ENCODE measurements around the gene CD52. TPM values are rescaled to one million over a fixed set of nuclear protein-coding genes. Genes with fewer than 3 reads are reported as not detected.
"Not testable (repeated sequence)": the region's sequence is repeated elsewhere in the genome, so short reads cannot be mapped to it uniquely, and the experiment has no call there.

Gene CD52
- total RNA-seq, 1 donor from 2014 or later: not detected

DNA sequence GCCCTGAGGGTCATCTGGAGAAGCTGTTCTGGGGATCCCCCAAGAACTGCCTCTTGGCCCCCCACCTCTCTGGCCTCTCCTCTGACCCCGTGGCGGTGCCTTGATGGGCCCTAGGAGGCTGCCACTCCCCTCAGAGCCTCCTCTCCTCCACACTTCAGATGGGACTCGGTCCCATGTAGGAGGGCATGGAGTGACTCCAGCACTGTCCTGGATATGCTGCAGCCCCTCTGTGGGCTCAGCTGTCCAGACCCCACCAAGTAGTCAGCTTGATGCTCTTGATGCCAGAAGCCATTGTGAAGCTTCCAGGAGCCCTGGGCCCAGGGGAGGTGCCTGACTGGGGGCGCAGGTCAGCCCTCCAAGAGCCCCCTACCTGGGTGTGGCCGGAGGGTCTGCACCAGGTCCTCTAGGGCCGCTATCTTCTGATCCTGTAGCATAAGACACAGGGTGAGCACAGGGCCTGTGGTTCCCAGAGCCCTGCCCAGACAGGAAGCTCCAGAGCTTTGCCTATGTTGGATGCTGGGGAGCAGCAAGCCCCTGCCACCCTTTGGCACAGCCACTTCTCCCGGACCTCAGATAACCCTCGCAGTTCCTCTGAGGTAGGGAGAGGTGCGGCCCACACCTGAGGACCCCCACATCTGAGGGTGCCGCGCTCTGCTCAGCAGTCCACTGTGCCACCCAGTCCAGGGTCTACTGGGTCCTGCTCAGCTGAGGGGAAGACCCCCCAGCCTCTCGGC, 20.5 kb upstream of the CD52 start:
- no peak for DNase-seq (ENCODE audit: low read depth)

DNA sequence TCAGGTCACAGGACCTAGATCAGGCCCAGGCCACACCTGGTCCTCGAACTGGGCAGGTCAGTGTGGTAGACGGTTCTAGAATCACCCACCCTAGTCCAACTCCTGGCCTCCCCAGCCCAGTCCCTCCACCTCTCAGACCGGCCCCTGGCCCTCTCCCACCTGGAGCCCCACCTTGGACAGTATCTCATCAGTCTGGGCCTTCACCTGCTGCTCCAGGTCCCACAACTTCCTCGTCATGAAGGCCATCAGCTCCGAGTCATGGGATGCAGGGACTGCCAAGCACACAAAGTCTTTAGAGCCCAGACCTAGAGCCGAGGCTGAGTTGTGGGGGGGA, 20.0 kb upstream of the CD52 start:
- DNase-seq (ENCODE audit: low read depth): no peak

DNA sequence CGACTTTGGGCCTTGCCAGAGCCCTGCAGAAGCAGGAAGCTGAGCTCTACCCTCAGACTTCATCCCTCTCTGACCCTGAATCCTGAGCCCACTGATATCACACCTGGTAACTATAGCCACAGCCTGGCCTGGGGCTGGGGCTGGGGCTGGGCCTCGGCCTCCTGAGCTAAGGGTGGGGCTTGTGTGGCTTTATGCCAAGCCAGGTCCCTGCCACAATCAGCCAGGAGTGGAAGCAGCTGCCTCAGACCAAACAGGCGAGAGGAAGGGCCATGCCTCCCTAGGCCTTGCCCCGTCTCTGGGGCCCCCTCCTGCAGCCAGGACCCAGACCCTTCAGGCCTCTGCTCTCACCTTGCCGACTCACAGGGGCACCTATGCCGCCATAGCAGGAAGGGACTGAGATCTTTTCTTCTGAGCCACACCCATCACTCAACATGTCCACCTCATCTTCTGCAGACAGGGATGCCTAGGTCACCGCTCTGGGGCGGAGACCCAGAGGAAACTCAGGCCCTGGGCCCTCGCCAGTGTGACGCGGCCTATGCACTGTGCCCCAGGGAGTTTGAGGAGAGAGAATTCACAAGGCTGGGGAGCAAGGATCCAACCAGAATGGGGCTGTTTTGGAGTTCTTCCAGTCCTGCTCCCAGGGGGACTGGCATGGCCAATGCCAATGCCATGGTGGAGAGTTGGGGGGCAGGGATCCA, 17.0 kb upstream of the CD52 start:
- no peak for DNase-seq (ENCODE audit: low read depth)

DNA sequence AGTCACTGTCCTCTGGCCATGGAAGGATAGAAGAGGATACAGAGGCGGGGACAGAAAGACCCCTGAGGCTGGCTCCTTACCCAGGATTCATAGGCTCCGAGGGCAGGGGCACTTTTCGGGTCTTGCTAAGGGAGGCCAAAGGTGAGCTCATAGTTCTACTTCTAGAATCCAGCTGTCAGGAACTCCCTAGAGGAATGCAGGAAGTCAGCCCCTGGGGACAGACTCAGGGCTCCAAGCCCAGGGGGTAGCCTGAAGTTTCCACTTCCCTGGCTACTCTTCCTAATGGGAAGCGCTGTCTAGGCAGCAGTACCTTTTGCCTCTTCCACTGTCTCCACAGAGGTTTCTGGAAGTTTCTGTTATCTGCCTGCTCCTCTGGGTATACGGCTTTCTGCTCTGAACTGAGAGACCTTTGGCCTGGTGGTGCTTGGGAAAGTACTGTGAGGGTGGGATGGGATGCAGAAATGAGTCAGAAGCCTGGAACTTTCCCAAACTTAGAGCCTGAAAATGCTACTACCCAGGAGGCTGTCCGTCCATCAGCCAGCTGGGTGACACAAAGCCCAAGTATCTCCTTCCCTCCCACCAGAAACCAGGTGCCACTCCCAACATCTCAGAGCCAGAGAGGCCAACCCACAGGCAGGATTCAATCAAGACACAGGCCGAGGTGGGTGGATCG, 14.9 kb upstream of the CD52 start:
- DNase-seq (ENCODE audit: low read depth): peak; percentile 77

DNA sequence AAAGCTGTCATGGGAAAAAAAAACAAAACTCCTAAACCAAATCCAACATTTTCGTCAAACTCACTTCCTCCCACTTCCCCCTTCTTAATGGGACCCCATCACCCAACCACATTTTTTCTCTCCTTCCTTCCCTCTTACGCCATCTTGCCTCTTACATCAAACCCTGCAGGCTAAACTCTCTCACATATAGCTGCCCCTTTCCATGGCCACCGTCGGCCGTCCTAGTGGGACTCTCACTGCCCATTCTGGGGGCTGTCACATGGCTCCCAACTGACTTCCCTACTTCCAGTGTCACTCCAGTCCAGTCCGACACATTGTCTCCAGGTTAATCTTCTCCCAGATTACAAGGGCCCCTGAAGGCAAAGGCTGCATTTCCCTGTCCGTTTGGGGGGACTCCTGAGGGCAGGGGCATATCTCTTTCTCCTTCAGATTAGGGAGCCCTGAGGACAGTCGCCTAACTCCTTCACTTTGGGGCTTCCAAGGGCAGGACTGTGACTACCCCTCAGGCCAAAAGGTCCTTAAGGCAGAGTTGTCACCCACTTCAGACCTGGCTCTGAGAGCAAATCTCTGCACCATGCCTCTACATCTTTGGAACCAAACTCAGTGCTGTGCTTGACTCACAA, 12.0 kb upstream of the CD52 start:
- no peak for DNase-seq (ENCODE audit: low read depth)

DNA sequence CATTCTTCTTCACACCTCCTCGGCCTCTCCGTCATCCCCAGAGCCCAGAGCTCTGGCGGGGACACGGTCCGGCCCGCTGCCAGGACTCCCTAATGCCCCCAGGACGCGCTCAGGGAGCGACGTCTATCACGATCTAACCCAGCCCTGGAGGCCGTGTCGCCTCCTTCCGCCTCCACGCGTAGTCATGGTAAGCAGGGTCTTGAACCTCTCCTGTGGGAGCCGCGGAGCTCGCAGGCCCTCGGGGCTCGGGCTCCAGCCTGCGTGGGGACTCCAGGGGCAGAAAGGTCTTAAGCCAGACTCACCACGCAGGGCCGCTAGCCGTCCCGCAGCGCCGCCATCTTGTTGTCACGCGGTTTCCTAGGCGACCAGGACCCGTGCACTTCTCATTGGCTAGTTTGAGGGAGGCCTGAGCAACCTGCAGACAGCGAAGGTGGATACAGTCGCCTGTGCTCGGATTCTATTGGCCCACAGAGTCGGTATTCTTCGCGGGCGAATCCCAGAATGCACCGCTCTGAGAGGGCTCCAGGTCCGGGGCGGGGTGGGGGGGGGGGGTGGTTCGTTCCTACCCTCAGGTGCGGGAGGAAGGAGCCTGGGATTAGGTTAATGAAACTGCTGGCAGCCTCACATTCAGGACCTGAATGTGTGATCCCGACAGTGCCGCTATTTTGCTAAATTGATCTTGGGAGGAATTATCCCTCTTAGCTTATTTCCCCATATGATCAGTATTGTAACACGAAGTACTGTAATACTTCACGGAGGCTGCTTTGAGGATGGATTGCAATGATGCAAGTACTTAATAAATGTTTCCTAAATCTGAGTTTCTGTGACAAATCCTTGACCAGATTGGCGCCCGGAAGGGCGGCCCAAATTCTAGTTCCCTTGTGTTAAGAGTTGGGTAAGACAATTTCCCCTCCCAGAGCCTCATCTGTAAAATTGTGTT, 11.2 kb upstream of the CD52 start, which contains the start of gene UBXN11:
UBXN11 (minus strand) TSS at position 347 of the 940 bp plus-strand sequence. CDS start 3,753 bp downstream, outside the sequence.
- DNase-seq (ENCODE audit: low read depth): peak; percentile 95

DNA sequence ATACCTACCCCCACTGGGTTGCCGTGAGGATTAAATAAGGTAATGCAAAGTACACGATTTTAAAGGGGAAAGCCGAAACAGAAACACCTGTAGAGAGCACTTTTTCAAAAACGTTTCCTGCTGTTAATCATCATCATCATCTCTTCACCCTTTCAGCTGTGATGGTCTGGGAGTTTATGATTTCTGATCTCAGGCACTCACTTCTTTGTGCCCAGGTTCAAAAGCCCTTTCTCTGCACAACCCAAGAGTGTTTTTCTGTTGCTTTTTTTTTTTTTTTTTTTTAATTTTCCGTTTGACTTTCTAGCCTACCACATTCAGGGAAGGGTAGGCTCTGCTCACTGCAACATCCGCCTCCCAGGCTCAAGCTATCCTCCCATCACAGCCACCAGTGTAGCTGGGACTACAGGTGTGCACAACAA, 10.4 kb upstream of the CD52 start:
- no peak for DNase-seq (ENCODE audit: low read depth)

DNA sequence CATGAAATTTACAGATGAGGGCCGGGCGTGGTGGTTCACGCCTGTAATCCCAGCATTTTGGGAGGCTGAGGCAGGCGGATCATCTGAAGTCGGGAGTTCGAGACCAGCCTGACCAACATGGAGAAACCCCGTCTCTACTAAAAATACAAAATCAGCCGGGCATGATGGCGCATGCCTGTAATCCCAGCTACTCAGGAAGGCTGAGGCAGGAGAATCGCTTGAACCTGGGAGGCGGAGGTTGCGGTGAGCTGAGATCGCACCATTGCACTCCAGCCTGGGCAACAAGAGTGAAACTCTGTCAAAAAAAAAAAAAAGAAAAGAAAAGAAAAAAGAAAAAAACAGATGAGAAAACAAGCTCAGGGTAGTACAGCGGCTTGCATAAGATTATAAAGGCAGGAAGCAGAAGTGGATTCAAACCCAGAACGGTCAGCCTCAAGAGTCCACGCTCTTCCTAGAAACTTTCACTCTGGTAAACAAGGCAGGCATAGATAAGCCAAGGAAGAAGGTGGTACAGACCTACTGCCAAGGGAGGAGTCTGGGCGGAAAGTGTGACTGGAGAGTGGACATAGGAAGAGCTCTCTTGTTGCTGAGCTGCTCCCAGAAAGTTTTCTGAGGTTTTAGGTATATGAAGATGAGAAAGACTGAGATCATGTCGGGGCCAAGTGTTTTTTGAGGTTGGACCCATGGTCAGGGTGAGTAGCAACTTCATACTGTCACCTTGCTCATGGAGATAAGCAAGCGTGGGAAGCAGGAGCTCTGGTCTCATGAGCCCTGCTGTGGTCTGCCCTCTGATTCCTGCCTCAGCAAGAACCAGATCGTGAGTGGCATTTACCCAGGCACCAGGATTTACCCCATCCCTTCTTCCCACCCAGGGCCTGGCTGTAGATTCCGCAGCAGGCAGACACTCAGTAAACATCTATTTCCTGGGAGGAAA, 9.5 kb upstream of the CD52 start:
- not testable (repeated sequence) for DNase-seq (ENCODE audit: low read depth)

DNA sequence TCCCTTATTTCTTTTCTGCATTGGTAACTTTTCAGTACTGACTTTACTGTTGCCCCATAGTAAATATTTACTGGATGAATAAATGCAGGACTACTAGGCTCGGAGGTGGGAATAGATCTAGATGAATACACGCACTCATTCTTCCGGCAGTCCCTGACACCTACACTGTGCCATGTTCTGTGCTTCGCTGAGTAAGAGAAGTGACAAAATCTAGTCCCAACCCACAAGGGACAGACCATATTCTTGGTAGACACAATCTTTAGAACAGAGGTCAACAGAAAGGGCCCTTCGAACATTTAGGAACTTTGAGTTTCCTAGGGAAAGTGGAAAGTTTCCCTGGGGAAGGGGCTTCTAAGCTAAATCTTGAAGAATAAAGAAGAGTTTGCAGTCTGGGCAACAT, 3.3 kb upstream of the CD52 start:
- no peak for DNase-seq (ENCODE audit: low read depth)

DNA sequence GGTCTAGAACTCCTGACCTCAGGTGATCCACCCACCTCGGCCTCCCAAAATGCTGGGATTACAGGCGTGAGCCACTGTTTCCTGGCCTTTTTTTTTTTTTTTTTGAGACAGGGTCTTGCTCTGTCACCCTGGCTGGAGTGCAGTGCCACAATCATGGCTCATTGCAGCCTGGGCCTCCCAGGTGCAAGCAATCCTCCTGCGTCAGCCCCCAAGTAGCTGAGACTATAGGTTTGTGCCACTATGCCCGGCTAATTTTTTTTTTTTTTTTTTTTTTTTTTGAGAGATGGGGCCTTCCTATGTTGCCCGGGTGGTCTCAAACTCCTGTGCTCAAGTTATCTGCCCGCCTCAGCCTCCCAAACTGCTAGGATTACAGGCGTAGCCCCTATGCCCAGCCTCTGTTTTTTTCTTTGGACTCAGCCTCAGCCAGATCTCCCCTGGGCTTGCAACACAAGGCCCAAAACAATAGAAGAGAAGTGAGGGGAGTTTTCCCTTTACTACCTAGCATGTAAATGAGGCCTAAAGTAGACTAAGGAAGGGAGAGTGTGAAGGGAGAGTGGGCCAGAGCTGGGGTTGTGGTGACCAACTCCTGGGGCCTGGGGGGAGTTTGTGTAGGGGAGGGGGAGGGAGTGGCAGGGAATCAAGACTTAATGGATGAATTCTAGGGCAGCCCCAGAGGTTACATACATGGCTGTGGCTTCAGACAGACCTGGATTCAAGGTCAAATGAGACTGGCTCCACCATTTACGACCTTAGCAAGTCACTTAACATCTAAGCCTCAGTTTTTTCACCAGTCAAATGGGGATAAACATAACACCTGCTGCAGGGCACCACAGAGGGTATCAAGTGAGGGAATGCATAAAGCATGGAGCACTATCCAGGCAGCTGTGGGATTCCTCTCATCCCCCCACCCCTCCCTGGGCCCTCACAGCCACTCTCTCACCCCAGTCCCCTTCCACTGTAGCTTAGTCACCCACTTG, 1.6 kb upstream of the CD52 start:
- no peak for DNase-seq (ENCODE audit: low read depth)

DNA sequence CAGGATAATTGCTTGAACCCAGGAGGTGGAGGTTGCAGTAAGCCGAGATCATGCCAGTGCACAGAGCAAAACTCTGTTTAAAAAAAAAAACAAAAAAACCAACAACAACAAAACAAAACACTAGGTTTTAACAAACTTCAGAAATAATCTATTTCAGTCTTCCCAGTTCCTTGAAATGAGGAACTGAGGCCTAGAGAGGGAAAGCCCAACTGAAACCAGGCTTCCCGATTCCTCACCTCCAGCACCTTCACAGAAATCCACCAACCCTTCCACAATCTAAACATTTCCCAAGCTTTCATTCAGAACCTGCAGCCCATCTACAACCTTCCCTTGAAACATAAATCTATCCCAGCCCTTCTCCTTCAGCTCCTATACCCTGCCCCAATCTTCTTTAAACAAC, 612 bp upstream of the CD52 start:
- DNase-seq (ENCODE audit: low read depth): no peak

DNA sequence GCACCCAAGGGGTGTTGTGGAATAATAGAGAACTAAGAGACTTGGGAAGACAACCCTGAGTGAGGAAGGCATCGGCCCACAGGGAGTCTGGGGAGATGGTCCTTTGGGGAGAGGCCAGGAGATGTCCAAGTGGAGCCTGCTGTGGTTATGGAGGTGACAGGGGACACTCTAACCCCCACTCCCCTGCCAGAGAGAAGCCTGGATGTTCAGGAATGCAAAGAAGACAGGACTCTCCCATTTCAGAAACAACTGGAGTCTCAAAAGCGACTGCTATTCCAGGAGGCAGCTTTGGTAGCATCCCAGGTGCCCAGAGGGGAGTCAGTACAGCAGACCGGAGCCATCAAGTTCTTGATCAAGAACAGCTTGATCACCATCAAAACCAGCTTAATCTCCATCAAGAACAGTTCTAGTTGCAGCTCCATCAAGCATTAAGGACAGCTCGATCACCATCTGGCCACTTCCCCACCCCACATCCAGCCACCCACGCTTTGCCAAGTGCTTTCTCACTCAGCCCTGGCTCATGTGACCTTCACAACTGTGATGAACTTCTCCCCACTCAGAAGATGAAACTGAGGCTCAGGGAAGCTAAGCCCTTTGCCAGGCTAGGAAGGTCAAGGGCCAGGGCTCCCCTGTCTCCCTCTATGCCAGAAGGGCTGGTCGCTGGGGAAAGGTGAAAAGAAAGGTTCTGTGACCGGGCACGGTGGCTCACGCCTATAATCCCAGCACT, 743 bp downstream of the CD52 start:
- no peak for DNase-seq (ENCODE audit: low read depth)

DNA sequence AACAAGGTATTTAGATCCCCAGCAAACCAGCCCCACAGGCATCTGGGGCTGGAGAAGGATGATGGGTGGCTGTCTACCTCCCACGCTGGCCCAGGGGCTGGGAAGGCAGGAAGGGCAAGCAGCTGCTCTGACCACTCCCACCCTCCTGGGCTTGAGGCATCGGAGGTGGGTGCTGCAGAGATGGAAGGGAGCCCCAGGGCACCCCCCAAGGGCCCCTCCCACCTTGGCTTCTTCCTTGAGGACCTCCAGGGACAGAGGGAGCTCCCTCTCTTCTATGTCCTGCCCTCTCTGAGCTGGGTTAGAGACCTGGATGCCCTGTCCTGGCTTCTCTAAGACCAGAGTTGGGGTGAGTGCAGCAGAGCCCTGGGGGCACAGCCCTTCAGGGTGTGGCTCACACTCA, 3.1 kb downstream of the CD52 start:
- no peak for DNase-seq (ENCODE audit: low read depth)

DNA sequence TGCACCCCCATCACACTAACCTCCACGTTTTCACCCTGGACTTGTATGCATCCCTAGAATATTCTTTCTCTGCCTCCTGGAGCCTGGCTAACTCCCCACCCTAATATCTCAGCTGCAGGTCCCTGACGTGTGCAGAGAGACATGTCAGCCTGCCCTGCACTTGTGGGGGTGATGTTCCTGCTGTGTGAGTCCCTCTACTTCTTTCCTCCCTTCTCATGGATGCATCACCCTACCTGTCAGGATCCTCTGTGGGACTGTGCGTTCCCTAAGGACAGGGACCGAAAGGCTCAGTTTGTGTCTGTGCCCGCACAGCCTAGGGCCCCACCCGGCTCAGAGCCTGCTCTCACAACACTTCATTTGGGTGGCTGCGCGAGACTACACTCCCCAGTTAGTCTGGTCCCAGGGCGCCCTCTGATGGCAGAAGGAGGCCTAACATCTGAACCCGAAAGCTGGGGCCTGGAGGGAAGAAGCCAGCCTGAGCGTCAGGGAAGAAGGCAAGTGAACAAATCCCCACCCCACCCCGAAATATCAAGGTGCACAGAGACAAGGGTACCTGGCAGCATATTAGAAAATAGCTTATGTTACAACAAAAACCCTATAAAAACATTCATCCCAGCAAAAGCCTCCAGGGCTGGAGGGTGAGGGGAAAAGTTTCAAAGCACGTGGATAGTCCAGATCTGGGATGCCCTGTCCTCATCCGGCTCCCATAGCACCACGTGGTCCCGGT, 3.7 kb downstream of the CD52 start:
- peak; percentile 90 for DNase-seq (ENCODE audit: low read depth)

DNA sequence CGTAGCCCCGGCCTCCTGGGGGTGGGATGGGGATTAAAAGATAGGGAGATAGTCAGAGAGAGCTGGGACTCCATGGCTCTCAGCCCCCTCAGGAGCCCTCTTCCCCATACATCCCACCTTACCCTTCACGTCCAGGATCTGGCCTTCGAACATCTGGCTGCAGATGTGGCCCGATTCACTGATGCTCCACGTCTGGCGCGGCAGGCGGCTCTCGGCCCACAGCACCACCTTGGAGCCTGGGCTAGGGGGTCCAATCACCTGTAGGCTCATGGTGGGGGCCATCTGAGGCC, 4.2 kb downstream of the CD52 start:
- DNase-seq (ENCODE audit: low read depth): no peak

DNA sequence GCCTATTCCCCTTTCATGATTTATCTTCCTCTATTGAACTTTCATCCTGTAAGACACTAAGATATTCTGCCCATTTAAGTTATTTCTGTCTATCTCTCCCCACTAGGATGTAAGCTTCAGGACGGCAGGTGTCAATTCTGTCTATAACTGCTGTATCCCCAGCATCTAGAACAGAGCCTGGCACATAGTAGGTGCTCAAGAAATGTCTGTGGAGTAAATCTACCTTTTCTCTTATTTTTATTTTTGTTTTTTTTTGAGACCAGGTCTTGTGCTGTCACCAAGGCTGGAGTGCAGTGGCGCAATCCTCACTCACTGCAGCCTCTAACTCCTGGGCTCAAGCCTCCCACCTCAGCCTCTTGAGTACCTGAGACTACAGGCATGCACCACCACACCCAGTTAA, 5.6 kb downstream of the CD52 start:
- no peak for DNase-seq (ENCODE audit: low read depth)

DNA sequence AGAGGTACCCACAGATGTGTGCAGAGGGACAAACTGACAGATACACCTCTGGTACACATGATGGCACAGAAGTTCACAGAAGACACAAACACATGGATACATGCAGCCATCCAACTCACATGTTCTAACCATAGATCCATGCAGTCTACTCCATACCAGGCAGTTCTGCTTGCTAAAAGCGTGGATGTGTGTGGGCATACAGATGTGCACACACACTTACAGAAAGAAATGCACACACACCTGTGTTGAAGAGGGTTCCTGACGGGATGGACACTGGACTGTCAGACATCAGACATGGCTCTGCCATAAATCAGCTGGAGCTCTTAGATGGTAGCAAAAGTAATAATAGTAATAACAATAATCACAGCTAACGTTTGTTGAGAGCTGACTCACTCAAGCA, 6.8 kb downstream of the CD52 start:
- no peak for DNase-seq (ENCODE audit: low read depth)
